Nephron progenitor cell (in vitro differentiated cells): ENCODE data around the gene LURAP1L.

Experiments used
- DNase-seq: peaks from one replicate; pipeline ENCODE4 v3.0.0; 2021
- H3K27ac Mint-ChIP-seq: 2 replicates; pipeline ENCODE4 v1.8.0; 2021; ENCODE audit warnings: mild to moderate bottlenecking, moderate library complexity, mixed read lengths
- H3K27me3 Mint-ChIP-seq: 2 replicates; pipeline ENCODE4 v1.8.0; 2021; ENCODE audit warnings: mild to moderate bottlenecking, low read depth, mixed read lengths; ENCODE audit not compliant: poor library complexity
- H3K36me3 Mint-ChIP-seq: 2 replicates; pipeline ENCODE4 v1.8.0; 2021; ENCODE audit warnings: low read depth, mixed read lengths
- H3K4me1 Mint-ChIP-seq: 2 replicates; pipeline ENCODE4 v1.8.0; 2021; ENCODE audit warnings: mixed read lengths
- H3K4me3 Mint-ChIP-seq: 2 replicates; pipeline ENCODE4 v1.8.0; 2021; ENCODE audit warnings: mild to moderate bottlenecking, moderate library complexity, mixed read lengths
- H3K9me3 Mint-ChIP-seq: 2 replicates; pipeline ENCODE4 v1.8.0; 2021; ENCODE audit warnings: mild to moderate bottlenecking, moderate library complexity, mixed read lengths
- TF ChIP-seq, protein P1 (sequence below): fragments of 200-600 bp; sonication (generic); IDR thresholded peaks from 2 replicates; pipeline ENCODE4 v1.5.0; 2021; ENCODE audit warnings: antibody characterized with exemption

Gene LURAP1L

DNA sequence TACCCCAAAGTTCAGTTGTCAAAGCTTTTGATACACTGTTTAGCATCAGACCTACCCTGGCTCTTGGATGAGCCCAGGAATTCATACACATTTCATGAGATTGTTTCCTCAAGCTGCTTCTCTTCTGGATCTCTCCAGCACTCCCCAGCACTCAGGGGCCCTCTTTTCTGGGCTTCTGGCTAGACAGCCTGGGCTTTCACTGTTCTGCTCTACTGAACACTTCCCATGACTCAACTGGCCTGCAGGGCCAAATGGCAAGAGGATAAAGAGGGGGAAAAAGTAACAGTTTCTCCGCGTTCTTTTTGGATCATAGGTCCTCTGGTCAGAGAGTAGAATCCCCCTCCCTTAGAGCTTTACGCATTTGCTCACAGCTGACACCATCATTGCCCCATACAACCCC lies 20.9 kb upstream of the LURAP1L start:
- TF ChIP-seq, protein P1, sequence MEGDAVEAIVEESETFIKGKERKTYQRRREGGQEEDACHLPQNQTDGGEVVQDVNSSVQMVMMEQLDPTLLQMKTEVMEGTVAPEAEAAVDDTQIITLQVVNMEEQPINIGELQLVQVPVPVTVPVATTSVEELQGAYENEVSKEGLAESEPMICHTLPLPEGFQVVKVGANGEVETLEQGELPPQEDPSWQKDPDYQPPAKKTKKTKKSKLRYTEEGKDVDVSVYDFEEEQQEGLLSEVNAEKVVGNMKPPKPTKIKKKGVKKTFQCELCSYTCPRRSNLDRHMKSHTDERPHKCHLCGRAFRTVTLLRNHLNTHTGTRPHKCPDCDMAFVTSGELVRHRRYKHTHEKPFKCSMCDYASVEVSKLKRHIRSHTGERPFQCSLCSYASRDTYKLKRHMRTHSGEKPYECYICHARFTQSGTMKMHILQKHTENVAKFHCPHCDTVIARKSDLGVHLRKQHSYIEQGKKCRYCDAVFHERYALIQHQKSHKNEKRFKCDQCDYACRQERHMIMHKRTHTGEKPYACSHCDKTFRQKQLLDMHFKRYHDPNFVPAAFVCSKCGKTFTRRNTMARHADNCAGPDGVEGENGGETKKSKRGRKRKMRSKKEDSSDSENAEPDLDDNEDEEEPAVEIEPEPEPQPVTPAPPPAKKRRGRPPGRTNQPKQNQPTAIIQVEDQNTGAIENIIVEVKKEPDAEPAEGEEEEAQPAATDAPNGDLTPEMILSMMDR = no peak
- Mint-ChIP-seq H3K4me1 (peaks cover 9% of the 10 kb centered on the region), H3K27me3 (no peaks in the 10 kb centered on the region), H3K36me3 (no peaks in the 10 kb centered on the region), H3K4me3 (no peak overlapping the region), H3K9me3 (no peaks in the 10 kb centered on the region), H3K27ac (no peak overlapping the region)
- DNase-seq = no peak

DNA sequence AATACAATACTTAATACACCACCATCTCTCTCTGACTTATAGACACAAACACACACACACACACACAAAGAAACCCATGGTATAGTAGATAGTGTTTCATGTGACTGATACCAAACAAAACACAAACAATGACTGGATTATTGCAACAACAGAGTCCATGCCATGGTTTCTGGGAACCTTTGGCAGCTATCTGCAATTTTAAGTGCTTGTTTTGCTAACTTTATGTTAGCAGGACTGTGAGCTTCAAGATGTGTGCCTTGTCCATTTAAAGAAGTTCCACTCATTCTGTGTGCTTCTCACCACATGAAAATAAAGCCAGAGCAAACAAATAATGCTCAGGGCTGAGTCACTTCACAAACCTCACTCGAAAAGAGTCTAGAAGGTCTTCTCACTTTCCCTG lies 15.1 kb upstream of the LURAP1L start:
- Mint-ChIP-seq H3K4me3 (no peak overlapping the region), H3K36me3 (no peaks in the 10 kb centered on the region), H3K27me3 (no peaks in the 10 kb centered on the region), H3K27ac (no peak overlapping the region), H3K4me1 (no peaks in the 10 kb centered on the region), H3K9me3 (no peaks in the 10 kb centered on the region)
- TF ChIP-seq, protein P1 = no peak
- DNase-seq = no peak

DNA sequence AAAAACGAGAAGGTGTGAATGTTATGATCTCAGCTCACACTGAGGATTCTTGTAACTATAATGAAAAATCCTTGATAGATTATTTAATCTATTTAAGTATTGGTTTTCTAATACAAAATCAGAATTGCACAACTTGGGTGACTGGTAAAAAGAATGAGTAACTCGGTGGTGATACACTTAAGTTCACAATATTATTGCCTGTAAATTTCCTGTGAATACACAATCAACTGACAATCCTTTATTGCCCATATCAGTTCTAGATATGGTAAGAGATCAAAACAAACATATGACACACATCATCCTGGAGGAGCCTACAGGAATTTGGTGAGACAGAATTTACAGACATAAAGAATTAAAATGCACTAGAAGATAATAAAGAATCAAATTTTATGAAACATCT lies 14.1 kb upstream of the LURAP1L start:
- no peaks in the 10 kb centered on the region for H3K36me3 Mint-ChIP-seq
- no peaks in the 10 kb centered on the region for H3K4me1 Mint-ChIP-seq
- H3K27me3 Mint-ChIP-seq = no peaks in the 10 kb centered on the region
- DNase-seq = no peak
- TF ChIP-seq, protein P1 = no peak
- H3K27ac Mint-ChIP-seq = no peak overlapping the region
- no peaks in the 10 kb centered on the region for H3K9me3 Mint-ChIP-seq
- no peak overlapping the region for H3K4me3 Mint-ChIP-seq

DNA sequence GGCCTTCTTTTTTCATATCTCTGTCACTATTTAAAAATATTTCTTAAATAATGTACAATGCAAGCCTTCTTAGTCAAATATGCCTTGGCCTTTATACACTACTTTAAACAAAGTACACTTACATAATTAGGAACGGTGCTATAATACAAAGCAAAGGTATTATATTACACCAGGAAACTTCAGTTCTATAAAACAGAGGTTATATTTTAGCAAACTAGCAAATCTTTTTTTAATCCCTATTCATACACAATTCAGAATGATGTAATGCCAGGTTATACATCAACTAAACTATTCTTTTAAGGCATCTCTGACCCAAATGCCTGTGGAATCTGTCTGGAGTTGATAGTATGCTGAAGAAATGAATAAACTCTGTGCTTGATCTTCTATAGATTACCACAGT lies 10.7 kb upstream of the LURAP1L start:
- H3K4me1 Mint-ChIP-seq = no peaks in the 10 kb centered on the region
- no peaks in the 10 kb centered on the region for H3K27me3 Mint-ChIP-seq
- no peak overlapping the region for H3K27ac Mint-ChIP-seq
- H3K9me3 Mint-ChIP-seq = no peaks in the 10 kb centered on the region
- H3K36me3 Mint-ChIP-seq = no peaks in the 10 kb centered on the region
- DNase-seq = no peak
- H3K4me3 Mint-ChIP-seq = no peak overlapping the region
- TF ChIP-seq, protein P1 = no peak

DNA sequence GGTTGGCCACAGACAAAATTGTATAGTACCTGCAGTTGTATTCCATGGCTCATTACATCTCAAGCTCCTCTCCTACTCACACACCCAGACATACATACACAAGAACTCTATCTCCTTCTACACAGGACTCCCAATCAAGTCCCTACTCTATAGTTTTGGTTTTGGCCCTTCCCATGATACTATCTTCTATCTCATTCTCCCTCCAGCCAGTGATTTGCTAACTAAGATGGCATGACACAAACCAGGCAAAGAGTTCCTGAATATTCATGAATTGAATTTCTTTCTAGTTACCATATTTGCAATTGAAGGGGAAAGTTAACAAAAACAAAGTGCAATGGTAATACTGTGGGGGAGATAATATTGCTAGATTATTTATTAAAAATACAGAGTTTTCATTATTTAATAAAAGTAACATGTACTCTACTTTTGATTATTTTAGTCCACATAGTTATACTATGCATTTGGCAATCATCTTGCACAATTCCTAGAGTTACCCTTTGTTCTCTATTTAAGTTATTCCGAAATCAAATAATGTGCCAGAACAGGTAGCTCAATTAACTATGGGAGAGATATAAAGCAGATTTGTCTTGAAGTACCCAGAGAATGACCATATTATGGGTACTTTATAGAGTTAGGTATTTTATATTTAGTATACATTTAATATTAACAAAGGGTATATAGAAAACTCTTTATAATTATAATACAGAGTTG lies 9.6 kb upstream of the LURAP1L start:
- H3K27ac Mint-ChIP-seq = no peak overlapping the region
- DNase-seq = no peak
- H3K27me3 Mint-ChIP-seq = no peaks in the 10 kb centered on the region
- no peaks in the 10 kb centered on the region for H3K9me3 Mint-ChIP-seq
- H3K36me3 Mint-ChIP-seq = no peaks in the 10 kb centered on the region
- TF ChIP-seq, protein P1 = no peak
- no peaks in the 10 kb centered on the region for H3K4me1 Mint-ChIP-seq
- H3K4me3 Mint-ChIP-seq = no peak overlapping the region

DNA sequence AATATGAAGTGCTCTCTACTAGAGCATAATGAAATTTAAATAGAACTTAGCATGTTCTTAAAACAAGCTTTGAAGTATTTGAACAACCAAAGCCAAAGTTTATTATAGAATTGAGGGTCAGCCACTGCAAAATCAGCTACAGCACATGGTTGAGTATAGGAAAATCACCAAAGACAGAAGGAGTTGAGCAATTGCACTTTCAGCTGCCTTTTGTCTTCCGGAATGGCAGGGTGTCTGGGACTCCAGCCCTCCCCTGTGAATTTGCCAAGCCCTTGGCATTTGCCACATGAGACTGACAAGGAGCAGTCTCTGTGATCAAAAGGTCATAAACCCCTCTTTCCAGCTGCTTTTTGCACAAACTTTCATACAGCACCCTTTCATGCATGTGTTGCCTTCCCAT lies 8.5 kb upstream of the LURAP1L start:
- DNase-seq = no peak
- Mint-ChIP-seq H3K27ac (no peak overlapping the region), H3K9me3 (no peaks in the 10 kb centered on the region), H3K4me1 (no peaks in the 10 kb centered on the region), H3K36me3 (no peaks in the 10 kb centered on the region), H3K4me3 (no peak overlapping the region), H3K27me3 (no peaks in the 10 kb centered on the region)
- TF ChIP-seq, protein P1 = no peak
